Activated T-cell treated with anti-CD3 and anti-CD28 coated beads, Interleukin-2, amount 50 U/mL, for 24 hours (primary cell): ENCODE measurements around the gene COL5A1.

Experiments used
- DNase-seq: peaks from one replicate; pipeline ENCODE4 v3.0.0-alpha.2; 2020
- H3K27ac Mint-ChIP-seq: 2 replicates; pipeline ENCODE4 v1.8.0; 2020; ENCODE audit warnings: mild to moderate bottlenecking, mixed read lengths
- H3K27me3 Mint-ChIP-seq: 2 replicates; pipeline ENCODE4 v1.8.0; 2020; ENCODE audit warnings: mixed read lengths
- H3K36me3 Mint-ChIP-seq: 2 replicates; pipeline ENCODE4 v1.8.0; 2020; ENCODE audit warnings: low read depth, mixed read lengths
- H3K4me1 Mint-ChIP-seq: 2 replicates; pipeline ENCODE4 v1.8.0; 2020; ENCODE audit warnings: low read depth, mixed read lengths
- H3K4me3 Mint-ChIP-seq: 2 replicates; pipeline ENCODE4 v1.8.0; 2020; ENCODE audit warnings: mild to moderate bottlenecking, moderate library complexity, mixed read lengths
- H3K9me3 Mint-ChIP-seq: 2 replicates; pipeline ENCODE4 v1.8.0; 2020; ENCODE audit warnings: mixed read lengths

Gene COL5A1

GRCh38 chr9:134747951-134748489, 106.4 kb downstream of the COL5A1 start:
- Mint-ChIP-seq H3K4me1 (no peaks in the 10 kb centered on the region), H3K36me3 (no peaks in the 10 kb centered on the region), H3K27me3 (no peaks in the 10 kb centered on the region), H3K9me3 (no peaks in the 10 kb centered on the region), H3K27ac (no peak overlapping the region), H3K4me3 (no peak overlapping the region)
- DNase-seq = no peak

- no peaks in the 10 kb centered on the region for H3K27me3 Mint-ChIP-seq
- H3K9me3 Mint-ChIP-seq = no peaks in the 10 kb centered on the region
These were observed 107.0 kb downstream of the COL5A1 start for GRCh38 chr9:134748591-134748990.

GRCh38 chr9:134750450-134751155, 109.0 kb downstream of the COL5A1 start:
- H3K4me3 Mint-ChIP-seq = no peak overlapping the region
- no peak overlapping the region for H3K27ac Mint-ChIP-seq
- H3K9me3 Mint-ChIP-seq = no peaks in the 10 kb centered on the region
- no peaks in the 10 kb centered on the region for H3K27me3 Mint-ChIP-seq
- no peak for DNase-seq
- no peaks in the 10 kb centered on the region for H3K36me3 Mint-ChIP-seq
- H3K4me1 Mint-ChIP-seq = no peaks in the 10 kb centered on the region

More at GRCh38 chr9:134748591-134748990, 107.0 kb downstream of the COL5A1 start:
- H3K27ac Mint-ChIP-seq = no peak overlapping the region
- no peak overlapping the region for H3K4me3 Mint-ChIP-seq
- H3K4me1 Mint-ChIP-seq = no peaks in the 10 kb centered on the region
- DNase-seq = no peak
- H3K36me3 Mint-ChIP-seq = no peaks in the 10 kb centered on the region

- H3K9me3 Mint-ChIP-seq = no peaks in the 10 kb centered on the region
- DNase-seq = no peak
- H3K4me3 Mint-ChIP-seq = no peak overlapping the region
- no peaks in the 10 kb centered on the region for H3K36me3 Mint-ChIP-seq
- H3K27ac Mint-ChIP-seq = no peak overlapping the region
- no peaks in the 10 kb centered on the region for H3K4me1 Mint-ChIP-seq
- H3K27me3 Mint-ChIP-seq = no peaks in the 10 kb centered on the region
These were observed 110.0 kb downstream of the COL5A1 start for GRCh38 chr9:134751622-134752021.

GRCh38 chr9:134752471-134753168, 111.0 kb downstream of the COL5A1 start:
- Mint-ChIP-seq H3K4me3 (no peak overlapping the region), H3K27ac (no peak overlapping the region), H3K27me3 (no peaks in the 10 kb centered on the region), H3K9me3 (no peaks in the 10 kb centered on the region), H3K36me3 (no peaks in the 10 kb centered on the region), H3K4me1 (no peaks in the 10 kb centered on the region)
- DNase-seq = no peak

- H3K36me3 Mint-ChIP-seq = no peaks in the 10 kb centered on the region
- no peaks in the 10 kb centered on the region for H3K9me3 Mint-ChIP-seq
- H3K27me3 Mint-ChIP-seq = no peaks in the 10 kb centered on the region
- no peak overlapping the region for H3K4me3 Mint-ChIP-seq
- no peak for DNase-seq
- no peaks in the 10 kb centered on the region for H3K4me1 Mint-ChIP-seq
- H3K27ac Mint-ChIP-seq = no peak overlapping the region
These were observed 111.6 kb downstream of the COL5A1 start for GRCh38 chr9:134753191-134753590.

- H3K27me3 Mint-ChIP-seq = no peaks in the 10 kb centered on the region
- H3K4me1 Mint-ChIP-seq = no peaks in the 10 kb centered on the region
- DNase-seq = no peak
- no peaks in the 10 kb centered on the region for H3K9me3 Mint-ChIP-seq
- no peak overlapping the region for H3K27ac Mint-ChIP-seq
- H3K4me3 Mint-ChIP-seq = no peak overlapping the region
- H3K36me3 Mint-ChIP-seq = no peaks in the 10 kb centered on the region
These were observed 113.8 kb downstream of the COL5A1 start for GRCh38 chr9:134755221-134755907.

GRCh38 chr9:134756098-134756497, 114.5 kb downstream of the COL5A1 start:
- H3K4me3 Mint-ChIP-seq = no peak overlapping the region
- H3K36me3 Mint-ChIP-seq = no peaks in the 10 kb centered on the region
- H3K9me3 Mint-ChIP-seq = peaks cover 5% of the 10 kb centered on the region
- H3K27me3 Mint-ChIP-seq = no peaks in the 10 kb centered on the region
- H3K4me1 Mint-ChIP-seq = no peaks in the 10 kb centered on the region
- no peak for DNase-seq
- H3K27ac Mint-ChIP-seq = no peak overlapping the region

GRCh38 chr9:134757216-134757975, 115.8 kb downstream of the COL5A1 start:
- H3K27me3 Mint-ChIP-seq = no peaks in the 10 kb centered on the region
- no peaks in the 10 kb centered on the region for H3K4me1 Mint-ChIP-seq
- H3K4me3 Mint-ChIP-seq = no peak overlapping the region
- peaks cover 5% of the 10 kb centered on the region for H3K9me3 Mint-ChIP-seq
- DNase-seq = no peak
- H3K27ac Mint-ChIP-seq = no peak overlapping the region
- no peaks in the 10 kb centered on the region for H3K36me3 Mint-ChIP-seq

GRCh38 chr9:134758949-134759607, 117.5 kb downstream of the COL5A1 start:
- no peak overlapping the region for H3K27ac Mint-ChIP-seq
- no peaks in the 10 kb centered on the region for H3K36me3 Mint-ChIP-seq
- no peak for DNase-seq
- H3K4me1 Mint-ChIP-seq = no peaks in the 10 kb centered on the region
- H3K27me3 Mint-ChIP-seq = no peaks in the 10 kb centered on the region
- no peak overlapping the region for H3K4me3 Mint-ChIP-seq
- peaks cover 5% of the 10 kb centered on the region for H3K9me3 Mint-ChIP-seq

- Mint-ChIP-seq H3K27ac (no peak overlapping the region), H3K27me3 (no peaks in the 10 kb centered on the region), H3K4me3 (no peak overlapping the region), H3K9me3 (peaks cover 5% of the 10 kb centered on the region), H3K4me1 (no peaks in the 10 kb centered on the region), H3K36me3 (no peaks in the 10 kb centered on the region)
- no peak for DNase-seq
These were observed 118.3 kb downstream of the COL5A1 start for GRCh38 chr9:134759913-134760312.

- peaks cover 5% of the 10 kb centered on the region for H3K9me3 Mint-ChIP-seq
- H3K36me3 Mint-ChIP-seq = no peaks in the 10 kb centered on the region
- DNase-seq = no peak
- H3K4me3 Mint-ChIP-seq = no peak overlapping the region
- H3K27ac Mint-ChIP-seq = no peak overlapping the region
- no peaks in the 10 kb centered on the region for H3K27me3 Mint-ChIP-seq
- H3K4me1 Mint-ChIP-seq = no peaks in the 10 kb centered on the region
These were observed 119.3 kb downstream of the COL5A1 start for GRCh38 chr9:134760750-134761420.

GRCh38 chr9:134764473-134765269, 123.1 kb downstream of the COL5A1 start:
- no peak for DNase-seq
- peaks cover 5% of the 10 kb centered on the region for H3K9me3 Mint-ChIP-seq
- H3K27ac Mint-ChIP-seq = no peak overlapping the region
- H3K36me3 Mint-ChIP-seq = no peaks in the 10 kb centered on the region
- H3K4me1 Mint-ChIP-seq = no peaks in the 10 kb centered on the region
- no peaks in the 10 kb centered on the region for H3K27me3 Mint-ChIP-seq
- H3K4me3 Mint-ChIP-seq = no peak overlapping the region
